ENCODE measurements around the gene APOA5. TPM values are rescaled to one million over a fixed set of nuclear protein-coding genes. Genes with fewer than 3 reads are reported as not detected.

The APOA5 gene
- total RNA-seq, 1 donor = not detected

DNA sequence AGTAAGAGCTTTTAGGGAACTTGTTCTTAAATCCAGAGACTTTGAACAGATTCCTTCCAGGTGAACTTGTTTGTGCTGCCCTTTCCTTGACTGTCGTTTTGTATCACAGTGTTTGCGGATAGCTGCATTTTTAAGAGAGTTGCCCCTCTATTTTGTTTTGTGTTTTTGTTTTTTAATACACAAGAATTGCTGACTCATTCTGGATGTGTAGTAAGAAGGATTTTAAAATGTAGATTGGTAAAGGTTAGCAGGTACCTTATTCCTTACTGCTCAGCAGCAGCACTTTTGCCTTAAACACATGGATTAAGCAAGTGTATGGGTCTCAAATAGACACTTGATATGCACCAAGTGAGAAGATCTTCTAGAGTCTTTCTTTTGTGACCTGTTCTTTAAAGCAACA, 8.9 kb upstream of the APOA5 start:
- H3K4me2 ChIP-seq (ENCODE audit: insufficient read depth, low read length) = no peak overlapping the region
- no peaks in the 10 kb centered on the region for H4K20me1 ChIP-seq (ENCODE audit: insufficient read depth, low read length)
- H3K4me3 ChIP-seq (ENCODE audit: insufficient read depth, low read length) = no peak overlapping the region
- H3K4me1 ChIP-seq (ENCODE audit: insufficient read depth, low read length) = no peaks in the 10 kb centered on the region
- H3K27ac ChIP-seq (ENCODE audit: low read depth, low read length) = no peak overlapping the region
- DNase-seq (ENCODE audit: insufficient read length, low spot score, missing footprints) = no peak
- TF ChIP-seq, protein P1, sequence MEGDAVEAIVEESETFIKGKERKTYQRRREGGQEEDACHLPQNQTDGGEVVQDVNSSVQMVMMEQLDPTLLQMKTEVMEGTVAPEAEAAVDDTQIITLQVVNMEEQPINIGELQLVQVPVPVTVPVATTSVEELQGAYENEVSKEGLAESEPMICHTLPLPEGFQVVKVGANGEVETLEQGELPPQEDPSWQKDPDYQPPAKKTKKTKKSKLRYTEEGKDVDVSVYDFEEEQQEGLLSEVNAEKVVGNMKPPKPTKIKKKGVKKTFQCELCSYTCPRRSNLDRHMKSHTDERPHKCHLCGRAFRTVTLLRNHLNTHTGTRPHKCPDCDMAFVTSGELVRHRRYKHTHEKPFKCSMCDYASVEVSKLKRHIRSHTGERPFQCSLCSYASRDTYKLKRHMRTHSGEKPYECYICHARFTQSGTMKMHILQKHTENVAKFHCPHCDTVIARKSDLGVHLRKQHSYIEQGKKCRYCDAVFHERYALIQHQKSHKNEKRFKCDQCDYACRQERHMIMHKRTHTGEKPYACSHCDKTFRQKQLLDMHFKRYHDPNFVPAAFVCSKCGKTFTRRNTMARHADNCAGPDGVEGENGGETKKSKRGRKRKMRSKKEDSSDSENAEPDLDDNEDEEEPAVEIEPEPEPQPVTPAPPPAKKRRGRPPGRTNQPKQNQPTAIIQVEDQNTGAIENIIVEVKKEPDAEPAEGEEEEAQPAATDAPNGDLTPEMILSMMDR (IDR thresholded peaks at IDR 0.05; ENCODE audit: extremely low read depth, low read depth, low read length) = no peak
- no peaks in the 10 kb centered on the region for H3K27me3 ChIP-seq (ENCODE audit: insufficient read depth, low read length)
- no peaks in the 10 kb centered on the region for H3K9me3 ChIP-seq (ENCODE audit: low read depth, low read length)
- no peaks in the 10 kb centered on the region for H3K79me2 ChIP-seq (ENCODE audit: insufficient read depth, low read length)
- H3K36me3 ChIP-seq (ENCODE audit: insufficient read depth, low read length) = no peaks in the 10 kb centered on the region
- no peak overlapping the region for H2AFZ ChIP-seq (ENCODE audit: low read length)

DNA sequence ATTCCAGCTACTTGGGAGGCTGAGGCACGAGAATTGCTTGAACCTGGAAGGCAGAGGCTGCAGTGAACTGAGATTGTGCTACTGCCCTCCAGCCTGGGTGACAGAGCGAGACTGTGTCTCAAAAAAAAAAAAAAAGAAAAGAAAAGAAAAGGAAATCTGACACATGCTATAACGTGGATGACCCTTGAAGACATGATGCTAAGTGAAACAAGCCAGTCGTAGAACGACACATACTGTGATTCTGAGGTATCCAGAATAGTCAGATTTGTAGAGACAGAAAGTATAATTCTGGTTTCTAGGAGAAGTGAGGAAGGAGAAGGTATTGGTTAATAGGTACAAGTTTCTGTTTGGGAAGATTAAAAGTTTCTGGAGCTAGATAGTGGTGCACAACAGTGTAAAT, 6.7 kb upstream of the APOA5 start:
- H2AFZ ChIP-seq (ENCODE audit: low read length) = no peak overlapping the region
- H3K4me1 ChIP-seq (ENCODE audit: insufficient read depth, low read length) = peaks cover 11% of the 10 kb centered on the region
- no peak for DNase-seq (ENCODE audit: insufficient read length, low spot score, missing footprints)
- H3K27ac ChIP-seq (ENCODE audit: low read depth, low read length) = no peak overlapping the region
- no peaks in the 10 kb centered on the region for H4K20me1 ChIP-seq (ENCODE audit: insufficient read depth, low read length)
- no peaks in the 10 kb centered on the region for H3K9me3 ChIP-seq (ENCODE audit: low read depth, low read length)
- TF ChIP-seq, protein P1 (IDR thresholded peaks at IDR 0.05; ENCODE audit: extremely low read depth, low read depth, low read length) = no peak
- no peaks in the 10 kb centered on the region for H3K36me3 ChIP-seq (ENCODE audit: insufficient read depth, low read length)
- no peak overlapping the region for H3K4me2 ChIP-seq (ENCODE audit: insufficient read depth, low read length)
- no peaks in the 10 kb centered on the region for H3K79me2 ChIP-seq (ENCODE audit: insufficient read depth, low read length)
- H3K4me3 ChIP-seq (ENCODE audit: insufficient read depth, low read length) = no peak overlapping the region
- no peaks in the 10 kb centered on the region for H3K27me3 ChIP-seq (ENCODE audit: insufficient read depth, low read length)

DNA sequence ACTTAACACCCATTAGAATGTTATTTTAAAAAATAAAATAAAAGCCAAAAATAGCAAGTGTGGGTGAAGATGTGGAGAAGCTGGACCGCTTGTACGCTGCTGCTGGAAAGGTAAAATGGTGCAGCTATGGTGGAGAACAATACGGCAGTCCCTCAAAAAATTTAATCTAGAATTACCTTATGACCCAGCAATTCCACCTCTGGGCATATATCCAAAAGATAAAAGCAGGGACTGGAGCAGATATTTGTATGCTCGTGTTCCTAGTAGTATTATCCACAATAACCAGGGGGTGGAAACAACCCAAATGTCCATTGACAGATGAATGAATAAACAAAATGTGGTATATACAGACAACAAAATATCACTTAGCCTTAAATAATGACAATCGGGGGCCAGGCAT, 6.1 kb upstream of the APOA5 start:
- no peak for DNase-seq (ENCODE audit: insufficient read length, low spot score, missing footprints)
- H3K4me3 ChIP-seq (ENCODE audit: insufficient read depth, low read length) = no peak overlapping the region
- no peaks in the 10 kb centered on the region for H3K9me3 ChIP-seq (ENCODE audit: low read depth, low read length)
- no peaks in the 10 kb centered on the region for H4K20me1 ChIP-seq (ENCODE audit: insufficient read depth, low read length)
- H3K27me3 ChIP-seq (ENCODE audit: insufficient read depth, low read length) = no peaks in the 10 kb centered on the region
- H3K27ac ChIP-seq (ENCODE audit: low read depth, low read length) = no peak overlapping the region
- TF ChIP-seq, protein P1 (IDR thresholded peaks at IDR 0.05; ENCODE audit: extremely low read depth, low read depth, low read length) = no peak
- no peak overlapping the region for H3K4me2 ChIP-seq (ENCODE audit: insufficient read depth, low read length)
- H2AFZ ChIP-seq (ENCODE audit: low read length) = no peak overlapping the region
- H3K36me3 ChIP-seq (ENCODE audit: insufficient read depth, low read length) = no peaks in the 10 kb centered on the region
- peaks cover 17% of the 10 kb centered on the region for H3K4me1 ChIP-seq (ENCODE audit: insufficient read depth, low read length)
- no peaks in the 10 kb centered on the region for H3K79me2 ChIP-seq (ENCODE audit: insufficient read depth, low read length)

- Histone ChIP-seq H3K4me2 (ENCODE audit: insufficient read depth, low read length) (no peak overlapping the region), H3K4me1 (ENCODE audit: insufficient read depth, low read length) (peaks cover 27% of the 10 kb centered on the region), H3K27me3 (ENCODE audit: insufficient read depth, low read length) (no peaks in the 10 kb centered on the region), H3K9me3 (ENCODE audit: low read depth, low read length) (no peaks in the 10 kb centered on the region), H3K36me3 (ENCODE audit: insufficient read depth, low read length) (no peaks in the 10 kb centered on the region), H3K4me3 (ENCODE audit: insufficient read depth, low read length) (no peak overlapping the region), H3K79me2 (ENCODE audit: insufficient read depth, low read length) (no peaks in the 10 kb centered on the region), H2AFZ (ENCODE audit: low read length) (no peak overlapping the region), H3K27ac (ENCODE audit: low read depth, low read length) (no peak overlapping the region), H4K20me1 (ENCODE audit: insufficient read depth, low read length) (no peaks in the 10 kb centered on the region)
- TF ChIP-seq, protein P1 (IDR thresholded peaks at IDR 0.05; ENCODE audit: extremely low read depth, low read depth, low read length) = no peak
- DNase-seq (ENCODE audit: insufficient read length, low spot score, missing footprints) = no peak
Observed at GRCh38 chr11:116796548-116796947, 4.9 kb upstream of the APOA5 start.
